GM23338 (cell line): ENCODE measurements around the gene NRCAM.

Source experiments
- CREB1 ChIP-seq: fragments of 250-450 bp; sonication (Bioruptor Pico); IDR thresholded peaks from 2 replicates; pipeline ENCODE4 v1.5.0; 2020; ENCODE audit warnings: low read depth, mild to moderate bottlenecking, moderate library complexity
- EZH2 ChIP-seq: fragments of 200-600 bp; sonication (generic); IDR thresholded peaks from one replicate; pipeline ENCODE4 v1.8.0; 2017; ENCODE audit warnings: antibody characterized with exemption, mild to moderate bottlenecking, low read depth; ENCODE audit not compliant: unreplicated experiment
- POLR2AphosphoS5 ChIP-seq: IDR thresholded peaks from 2 replicates; pipeline ENCODE4 v1.6.1; 2016; ENCODE audit warnings: antibody characterized with exemption, low read depth
- TF ChIP-seq, protein P1 (sequence below), 2 experiments: fragments of 200-600 bp in 1 of 2; sonication (generic) in 1 of 2; conservative IDR thresholded peaks; 2 replicates each; pipeline versions ENCODE4 v1.5.1 to v1.6.1; 2016 to 2017; ENCODE audit warnings: antibody characterized with exemption in 2 of 2, low read depth in 2 of 2, mild to moderate bottlenecking in 2 of 2, moderate library complexity in 1 of 2

DNA sequence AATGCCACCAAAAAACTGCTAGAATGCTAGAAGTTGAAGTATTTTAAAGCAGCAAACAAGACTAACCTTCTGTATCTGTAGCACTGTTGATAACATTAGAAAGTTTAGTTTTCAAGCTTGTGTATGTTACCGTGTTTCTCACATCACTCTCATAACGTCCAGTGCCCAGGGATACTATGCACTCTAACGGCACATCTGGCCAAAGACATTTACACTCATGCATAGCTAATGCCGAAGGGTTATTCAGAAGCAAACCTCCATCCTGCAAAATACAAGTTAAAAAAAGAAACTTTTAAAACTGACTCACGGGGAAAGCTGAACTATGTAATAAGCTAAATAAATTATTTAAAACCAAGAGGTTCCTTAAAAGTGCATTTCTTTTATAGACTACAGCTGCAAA lies 22.9 kb upstream of the NRCAM start:
- TF ChIP-seq POLR2AphosphoS5 = no peak
- TF ChIP-seq, protein P1, sequence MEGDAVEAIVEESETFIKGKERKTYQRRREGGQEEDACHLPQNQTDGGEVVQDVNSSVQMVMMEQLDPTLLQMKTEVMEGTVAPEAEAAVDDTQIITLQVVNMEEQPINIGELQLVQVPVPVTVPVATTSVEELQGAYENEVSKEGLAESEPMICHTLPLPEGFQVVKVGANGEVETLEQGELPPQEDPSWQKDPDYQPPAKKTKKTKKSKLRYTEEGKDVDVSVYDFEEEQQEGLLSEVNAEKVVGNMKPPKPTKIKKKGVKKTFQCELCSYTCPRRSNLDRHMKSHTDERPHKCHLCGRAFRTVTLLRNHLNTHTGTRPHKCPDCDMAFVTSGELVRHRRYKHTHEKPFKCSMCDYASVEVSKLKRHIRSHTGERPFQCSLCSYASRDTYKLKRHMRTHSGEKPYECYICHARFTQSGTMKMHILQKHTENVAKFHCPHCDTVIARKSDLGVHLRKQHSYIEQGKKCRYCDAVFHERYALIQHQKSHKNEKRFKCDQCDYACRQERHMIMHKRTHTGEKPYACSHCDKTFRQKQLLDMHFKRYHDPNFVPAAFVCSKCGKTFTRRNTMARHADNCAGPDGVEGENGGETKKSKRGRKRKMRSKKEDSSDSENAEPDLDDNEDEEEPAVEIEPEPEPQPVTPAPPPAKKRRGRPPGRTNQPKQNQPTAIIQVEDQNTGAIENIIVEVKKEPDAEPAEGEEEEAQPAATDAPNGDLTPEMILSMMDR (conservative IDR thresholded peaks at IDR 0.05; ENCODE audit: low read depth in 2 of 2) = no peak
- no peak for TF ChIP-seq EZH2
- TF ChIP-seq CREB1 (CRISPR knock-in tag) = no peak
